H1 (cell line): ENCODE measurements around the gene ATR.

Experiments used
- ASH2L ChIP-seq: fragments of 200-600, 300-600 bp; sonication (generic); IDR thresholded peaks from one replicate; pipeline ENCODE4 v1.7.1; 2017; ENCODE audit warnings: low read length
- CBX8 ChIP-seq: fragments of 300-800, 300-1000 bp; sonication (generic); IDR thresholded peaks from 2 replicates; pipeline ENCODE4 v1.7.1; 2016; ENCODE audit warnings: low read depth, low read length, borderline replicate concordance
- CTBP2 ChIP-seq: IDR thresholded peaks from 2 replicates; pipeline ENCODE4 v1.7.0; 2011; ENCODE audit warnings: borderline replicate concordance, mild to moderate bottlenecking, moderate library complexity, mixed read lengths, low read length; ENCODE audit not compliant: insufficient read depth, insufficient read length
- EP300 ChIP-seq, 2 experiments: IDR thresholded peaks; 1 replicate in 1 of 2; 2 replicates in 1 of 2; pipeline ENCODE4 v1.6.1; 2011 to 2012; ENCODE audit warnings: low read depth in 2 of 2, low read length in 2 of 2, mild to moderate bottlenecking in 2 of 2, borderline replicate concordance in 1 of 2, inconsistent platforms in 1 of 2, moderate library complexity in 1 of 2
- GABPA ChIP-seq: IDR thresholded peaks from 2 replicates; pipeline ENCODE4 v1.6.1; 2011; ENCODE audit warnings: mild to moderate bottlenecking, low read length, moderate library complexity, borderline replicate concordance; ENCODE audit not compliant: insufficient read depth
- SIN3A ChIP-seq, 2 experiments: IDR thresholded peaks in 1 of 2; conservative IDR thresholded peaks in 1 of 2; 2 replicates each; pipeline ENCODE4 v1.6.1; 2011 to 2012; ENCODE audit warnings: low read length in 2 of 2, improper control_type of control experiment in 1 of 2, low read depth in 1 of 2, mild to moderate bottlenecking in 1 of 2
- TAF7 ChIP-seq: optimal IDR thresholded peaks from 2 replicates; pipeline ENCODE3; 2011; ENCODE audit warnings: low read depth, mild to moderate bottlenecking, inconsistent platforms, low read length, moderate library complexity, borderline replicate concordance
- TF ChIP-seq, protein P1 (sequence below), 3 experiments: IDR thresholded peaks; 1 replicate in 2 of 3; 2 replicates in 1 of 3; pipeline versions ENCODE4 v1.5.1 to v1.6.1; 2011; ENCODE audit warnings: low read length in 3 of 3, mild to moderate bottlenecking in 3 of 3, inconsistent platforms in 2 of 3, low read depth in 1 of 3, moderate library complexity in 1 of 3; ENCODE audit not compliant: insufficient read depth in 1 of 3; ENCODE audit errors: control extremely low read depth in 1 of 3
- TF ChIP-seq, protein P2 (sequence below): IDR thresholded peaks from 2 replicates; pipeline ENCODE4 v1.6.1; 2011; ENCODE audit warnings: low read length, improper control_type of control experiment

DNA sequence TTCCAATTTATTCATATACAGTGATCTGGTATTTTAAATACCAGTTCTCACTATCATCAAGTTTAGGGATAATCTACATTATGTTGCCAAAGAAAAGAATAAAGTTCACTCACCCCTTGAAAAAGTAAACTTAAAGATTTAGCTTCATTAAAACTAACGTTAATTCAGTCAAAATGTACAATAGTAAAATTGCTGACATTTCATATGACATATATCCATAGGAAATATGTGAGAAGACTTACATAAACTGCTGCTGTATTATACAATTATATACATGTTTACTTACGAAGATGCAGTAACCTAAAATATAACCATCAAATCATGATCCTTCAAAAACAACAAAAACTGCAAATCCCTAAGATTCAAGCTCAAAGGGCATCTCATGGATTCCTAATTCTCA is 44.0 kb downstream of the ATR start:
- TF ChIP-seq ASH2L (no peak), CBX8 (no peak), GABPA (no peak), EP300 (IDR thresholded peaks at IDR 0.05; ENCODE audit: borderline replicate concordance in 1 of 2, low read depth in 2 of 2, low read length in 2 of 2) (no peak), SIN3A (conservative IDR thresholded peaks at IDR 0.05 in 1 of 2, IDR thresholded peaks at IDR 0.05 in 1 of 2; ENCODE audit: low read depth in 1 of 2, low read length in 2 of 2) (no peak), CTBP2 (no peak), TAF7 (no peak)
- TF ChIP-seq, protein P1, sequence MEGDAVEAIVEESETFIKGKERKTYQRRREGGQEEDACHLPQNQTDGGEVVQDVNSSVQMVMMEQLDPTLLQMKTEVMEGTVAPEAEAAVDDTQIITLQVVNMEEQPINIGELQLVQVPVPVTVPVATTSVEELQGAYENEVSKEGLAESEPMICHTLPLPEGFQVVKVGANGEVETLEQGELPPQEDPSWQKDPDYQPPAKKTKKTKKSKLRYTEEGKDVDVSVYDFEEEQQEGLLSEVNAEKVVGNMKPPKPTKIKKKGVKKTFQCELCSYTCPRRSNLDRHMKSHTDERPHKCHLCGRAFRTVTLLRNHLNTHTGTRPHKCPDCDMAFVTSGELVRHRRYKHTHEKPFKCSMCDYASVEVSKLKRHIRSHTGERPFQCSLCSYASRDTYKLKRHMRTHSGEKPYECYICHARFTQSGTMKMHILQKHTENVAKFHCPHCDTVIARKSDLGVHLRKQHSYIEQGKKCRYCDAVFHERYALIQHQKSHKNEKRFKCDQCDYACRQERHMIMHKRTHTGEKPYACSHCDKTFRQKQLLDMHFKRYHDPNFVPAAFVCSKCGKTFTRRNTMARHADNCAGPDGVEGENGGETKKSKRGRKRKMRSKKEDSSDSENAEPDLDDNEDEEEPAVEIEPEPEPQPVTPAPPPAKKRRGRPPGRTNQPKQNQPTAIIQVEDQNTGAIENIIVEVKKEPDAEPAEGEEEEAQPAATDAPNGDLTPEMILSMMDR (IDR thresholded peaks at IDR 0.05; ENCODE audit: control extremely low read depth in 1 of 3, insufficient read depth in 1 of 3, low read depth in 1 of 3, low read length in 3 of 3) = no peak
- TF ChIP-seq, protein P2, sequence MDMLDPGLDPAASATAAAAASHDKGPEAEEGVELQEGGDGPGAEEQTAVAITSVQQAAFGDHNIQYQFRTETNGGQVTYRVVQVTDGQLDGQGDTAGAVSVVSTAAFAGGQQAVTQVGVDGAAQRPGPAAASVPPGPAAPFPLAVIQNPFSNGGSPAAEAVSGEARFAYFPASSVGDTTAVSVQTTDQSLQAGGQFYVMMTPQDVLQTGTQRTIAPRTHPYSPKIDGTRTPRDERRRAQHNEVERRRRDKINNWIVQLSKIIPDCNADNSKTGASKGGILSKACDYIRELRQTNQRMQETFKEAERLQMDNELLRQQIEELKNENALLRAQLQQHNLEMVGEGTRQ = no peak
